HL-60 (cell line): ENCODE results near the gene LGALS9B.
"Not testable (repeated sequence)": the region's sequence is repeated elsewhere in the genome, so short reads cannot be mapped to it uniquely, and the experiment has no call there.

Experiments
- CTCF ChIP-seq: IDR thresholded peaks from one replicate; pipeline ENCODE4 v1.5.1; 2011; ENCODE audit warnings: low read length, control low read depth, inconsistent platforms; ENCODE audit not compliant: insufficient read depth
- POLR2AphosphoS5 ChIP-seq: IDR thresholded peaks from 2 replicates; pipeline ENCODE4 v1.6.1; 2012; ENCODE audit warnings: low read depth

- not testable (repeated sequence) for TF ChIP-seq POLR2AphosphoS5, CTCF
These were observed 16.5 kb downstream of the LGALS9B start for GRCh38 chr17:20450852-20451251.
